ENCODE data around the gene DYTN. TPM values are rescaled to one million over a fixed set of nuclear protein-coding genes. Genes with fewer than 3 reads are reported as not detected.
A peak's percentile ranks its signal among the peaks of the same experiment; 100 is the strongest.

DYTN gene, protein sequence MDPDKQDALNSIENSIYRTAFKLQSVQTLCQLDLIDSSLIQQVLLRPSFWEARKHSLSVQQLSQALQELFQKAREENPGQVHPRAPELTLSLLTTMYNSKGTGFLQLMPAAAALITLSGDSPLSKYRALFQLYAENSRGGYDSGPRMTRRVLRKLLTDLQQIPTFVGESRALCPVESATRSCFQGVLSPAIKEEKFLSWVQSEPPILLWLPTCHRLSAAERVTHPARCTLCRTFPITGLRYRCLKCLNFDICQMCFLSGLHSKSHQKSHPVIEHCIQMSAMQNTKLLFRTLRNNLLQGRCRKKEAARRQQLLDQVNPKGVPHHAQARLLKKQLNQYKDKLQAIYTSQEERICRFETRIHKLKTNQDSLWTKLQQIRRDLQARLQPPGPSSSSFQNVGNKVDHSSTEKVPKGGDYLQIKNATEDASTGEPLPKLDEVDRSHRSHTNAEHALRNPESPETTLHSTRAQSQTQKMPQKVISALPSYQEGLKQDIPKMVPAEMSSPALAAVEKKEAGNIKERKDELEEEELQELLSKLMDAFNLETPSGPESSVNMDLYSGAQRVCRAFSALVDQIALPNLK
- not detected in 2 replicates for total RNA-seq

DNA sequence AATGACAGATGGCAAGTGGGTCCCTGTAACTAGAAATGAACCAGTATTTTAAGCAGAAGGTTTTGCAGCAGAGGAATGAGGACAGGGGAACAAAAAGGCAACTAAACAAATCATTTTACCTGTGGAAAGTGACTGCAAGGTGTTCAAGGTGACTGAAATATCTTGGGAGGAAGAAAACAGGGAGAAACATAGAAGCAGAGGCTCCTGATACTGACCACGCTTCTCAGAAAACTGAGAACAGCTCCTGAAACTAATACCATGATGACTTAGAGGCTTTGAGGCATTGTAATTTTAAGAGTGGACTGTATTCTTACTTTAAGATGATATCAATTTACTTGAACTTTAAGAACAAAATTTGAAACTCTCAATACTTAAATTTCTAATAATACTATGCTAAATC, at the start of gene DYTN:
TSS of gene DYTN (minus strand) at position 101 of the 400 bp plus-strand sequence. CDS start 117 bp downstream, outside the sequence.
- no peak within 1 kb of the TSS for H3K27ac Mint-ChIP-seq
- H3K9me3 Mint-ChIP-seq, result no peaks in the 10 kb centered on the region
- intact Hi-C loops (cut with micrococcal nuclease), result no loop called here
- H3K27me3 Mint-ChIP-seq (ENCODE audit: low read depth), result peaks cover 12% of the 10 kb centered on the region
- H3K4me1 Mint-ChIP-seq (ENCODE audit: low read depth), result peaks cover 2% of the 10 kb centered on the region
- H3K4me3 Mint-ChIP-seq (ENCODE audit: low read depth), result no peak within 1 kb of the TSS
- H3K36me3 Mint-ChIP-seq (ENCODE audit: low read depth), result no peaks in the 10 kb centered on the region
- DNase-seq (ENCODE audit: low spot score), result no peak

DNA sequence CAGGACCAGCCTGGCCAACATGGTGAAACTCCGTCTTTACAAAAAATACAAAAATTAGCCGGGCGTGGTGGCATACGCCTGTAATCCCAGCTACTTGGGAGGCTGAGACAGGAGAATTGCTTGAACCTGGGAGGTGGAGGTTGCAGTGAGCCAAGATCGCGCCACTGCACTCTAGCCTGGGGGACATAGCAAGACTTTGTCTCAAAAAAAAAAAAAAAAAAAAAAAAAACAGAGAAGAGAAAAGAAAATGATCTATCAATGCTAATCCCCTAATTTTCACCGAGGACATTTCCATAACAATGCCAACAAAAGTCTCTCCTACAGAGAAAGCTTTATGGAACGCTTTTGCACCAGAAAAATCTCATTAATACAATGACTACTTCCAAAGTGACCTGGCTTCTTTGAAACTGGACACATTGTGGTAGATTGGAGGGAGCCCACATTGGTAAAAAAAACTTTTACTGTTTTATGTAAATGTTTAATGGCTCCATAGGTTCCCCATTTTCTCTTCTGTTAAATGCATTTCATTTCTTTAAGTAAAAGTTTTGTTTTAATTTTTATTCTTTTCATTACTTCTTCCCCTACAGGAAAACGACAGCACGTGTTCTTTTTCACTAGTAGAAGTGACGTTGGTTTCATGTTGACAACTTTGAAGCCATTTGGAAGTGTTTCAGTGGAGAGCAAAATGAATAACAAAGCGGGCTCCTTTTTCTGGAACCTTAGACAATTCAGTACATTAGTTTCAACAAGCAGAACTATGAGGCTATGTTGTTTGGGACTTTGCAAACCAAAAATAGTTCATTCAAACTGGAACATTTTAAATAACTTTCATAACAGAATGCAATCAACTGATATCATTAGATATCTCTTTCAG, 48.1 kb upstream of the DYTN start:
- Mint-ChIP-seq H3K4me3 (ENCODE audit: low read depth) (peak overlapping the region; percentile 94), H3K36me3 (ENCODE audit: low read depth) (peaks cover 34% of the 10 kb centered on the region), H3K27me3 (ENCODE audit: low read depth) (peaks cover 3% of the 10 kb centered on the region), H3K9me3 (no peaks in the 10 kb centered on the region), H3K27ac (peak overlapping the region; percentile 97), H3K4me1 (ENCODE audit: low read depth) (peaks cover 29% of the 10 kb centered on the region)
- intact Hi-C loops (cut with micrococcal nuclease), result loop anchor here (10.0 kb wide), 3 partner anchors 399 to 1489 kb away; partner anchors contain the start of genes IDH1, INO80D and KLF7
- DNase-seq (ENCODE audit: low spot score), result no peak

DNA sequence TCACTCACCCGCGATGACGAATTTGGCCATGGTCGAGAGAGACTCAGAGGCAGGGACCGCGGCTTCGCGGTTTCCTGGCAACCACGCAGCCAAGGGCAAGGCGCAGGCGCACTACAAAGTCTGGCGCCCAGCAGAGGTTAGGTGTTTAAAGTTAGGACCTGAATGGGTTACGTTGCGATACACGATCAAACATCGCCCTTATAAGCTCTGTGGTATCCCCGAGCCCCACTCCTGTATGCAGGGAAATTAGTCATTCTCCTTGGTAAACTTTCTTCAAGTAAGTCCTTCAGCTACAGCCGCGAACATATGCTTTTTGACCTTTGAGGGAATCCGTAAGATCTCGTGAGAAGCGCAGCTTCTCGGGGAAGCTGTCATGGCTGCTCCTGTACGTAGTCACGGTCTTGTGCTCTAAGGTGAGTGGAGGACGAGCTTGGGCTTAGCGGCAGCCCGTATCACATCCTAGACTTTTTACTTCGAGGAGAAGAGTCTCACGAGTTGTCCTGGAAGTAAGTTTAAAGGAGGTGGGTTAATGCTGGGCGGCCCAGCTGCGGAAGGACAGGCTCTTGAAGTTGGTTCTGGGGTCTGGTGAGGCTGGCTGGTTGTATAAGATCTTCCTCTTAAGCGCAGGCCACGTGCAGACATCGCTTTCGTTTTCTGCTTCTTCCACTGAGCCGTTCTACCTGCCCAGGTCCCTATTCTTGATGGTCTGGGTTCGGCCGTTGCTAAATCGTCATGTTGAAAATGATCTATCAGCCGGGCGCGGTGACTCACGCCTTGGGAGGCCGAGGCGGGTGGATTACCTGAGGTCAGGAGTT, 47.3 kb upstream of the DYTN start, which contains the start of the genes FASTKD2 and MDH1B:
TSS of gene FASTKD2 (plus strand) at position 365 of the 815 bp plus-strand sequence. CDS start 1,088 bp downstream, outside the sequence.
TSS of gene MDH1B (minus strand) at position 87 of the 815 bp plus-strand sequence. CDS start at position 30, 57 bp downstream.
- H3K27me3 Mint-ChIP-seq (ENCODE audit: low read depth), result peaks cover 3% of the 10 kb centered on the region
- H3K4me1 Mint-ChIP-seq (ENCODE audit: low read depth), result peaks cover 29% of the 10 kb centered on the region
- peak within 1 kb of the TSS; percentile 94 for H3K4me3 Mint-ChIP-seq (ENCODE audit: low read depth)
- no peaks in the 10 kb centered on the region for H3K9me3 Mint-ChIP-seq
- peaks cover 26% of the 10 kb centered on the region for H3K36me3 Mint-ChIP-seq (ENCODE audit: low read depth)
- intact Hi-C loops (cut with micrococcal nuclease), result loop anchor here (1.0 to 10.0 kb wide), 5 partner anchors 399 to 1489 kb away; partner anchors contain the start of genes CREB1, IDH1, INO80D and KLF7
- H3K27ac Mint-ChIP-seq, result peak within 1 kb of the TSS; percentile 97
- DNase-seq (ENCODE audit: low spot score), result peak; percentile 80

DNA sequence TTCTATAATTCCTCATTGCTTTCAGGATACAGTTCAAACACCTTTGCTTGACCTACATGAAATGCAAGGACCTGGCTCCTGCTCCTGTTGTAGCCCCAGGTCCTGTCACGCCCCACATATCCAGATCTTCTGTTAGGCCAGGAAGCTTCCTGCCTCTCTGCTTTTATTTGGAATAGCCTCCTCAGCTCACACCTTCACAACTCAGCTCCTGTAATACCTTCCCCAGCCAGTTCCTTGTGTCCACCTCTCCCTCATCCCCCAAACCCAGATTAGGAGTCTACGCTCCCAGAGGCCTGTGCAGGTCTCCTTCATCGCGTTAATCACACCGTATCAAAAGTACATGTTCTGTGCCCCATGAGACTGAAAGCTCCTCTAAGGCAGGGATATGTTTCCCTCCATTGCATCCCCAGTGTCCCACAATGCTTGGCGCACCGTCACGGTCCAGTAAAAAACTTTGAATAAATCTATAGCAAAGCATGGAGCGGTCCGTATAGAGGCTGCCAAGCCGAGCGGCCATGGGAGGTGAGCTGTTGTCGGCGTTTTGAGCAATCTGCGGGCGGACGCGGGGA, 46.6 kb upstream of the DYTN start:
- no peaks in the 10 kb centered on the region for H3K9me3 Mint-ChIP-seq
- H3K27me3 Mint-ChIP-seq (ENCODE audit: low read depth), result peaks cover 3% of the 10 kb centered on the region
- DNase-seq (ENCODE audit: low spot score), result no peak
- H3K36me3 Mint-ChIP-seq (ENCODE audit: low read depth), result peaks cover 21% of the 10 kb centered on the region
- intact Hi-C loops (cut with micrococcal nuclease), result loop anchor here (1.0 to 10.0 kb wide), 5 partner anchors 400 to 1490 kb away; partner anchors contain the start of genes CREB1, IDH1, INO80D and KLF7
- peak overlapping the region; percentile 97 for H3K27ac Mint-ChIP-seq
- peak overlapping the region; percentile 94 for H3K4me3 Mint-ChIP-seq (ENCODE audit: low read depth)
- peaks cover 27% of the 10 kb centered on the region for H3K4me1 Mint-ChIP-seq (ENCODE audit: low read depth)

DNA sequence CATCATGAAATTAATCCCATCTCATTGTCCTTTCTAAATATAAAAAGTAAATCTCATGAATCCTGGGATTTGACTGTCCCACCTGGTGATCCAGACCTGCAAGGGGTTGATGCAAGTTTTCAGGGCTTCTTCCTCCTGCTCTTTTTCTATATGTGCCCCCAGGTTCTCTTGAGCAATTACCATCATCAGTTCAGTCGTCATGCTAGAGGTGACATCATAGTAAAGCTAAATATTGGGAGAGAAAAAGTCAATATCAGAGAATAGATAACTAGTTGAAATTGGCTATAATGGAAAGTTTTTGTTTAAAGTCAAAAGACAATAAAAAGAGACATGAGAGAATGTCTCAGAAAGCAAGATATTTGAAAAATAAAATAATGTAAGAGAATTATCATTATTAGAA, 38.6 kb upstream of the DYTN start:
- Mint-ChIP-seq H3K27ac (no peak overlapping the region), H3K9me3 (no peaks in the 10 kb centered on the region)

DNA sequence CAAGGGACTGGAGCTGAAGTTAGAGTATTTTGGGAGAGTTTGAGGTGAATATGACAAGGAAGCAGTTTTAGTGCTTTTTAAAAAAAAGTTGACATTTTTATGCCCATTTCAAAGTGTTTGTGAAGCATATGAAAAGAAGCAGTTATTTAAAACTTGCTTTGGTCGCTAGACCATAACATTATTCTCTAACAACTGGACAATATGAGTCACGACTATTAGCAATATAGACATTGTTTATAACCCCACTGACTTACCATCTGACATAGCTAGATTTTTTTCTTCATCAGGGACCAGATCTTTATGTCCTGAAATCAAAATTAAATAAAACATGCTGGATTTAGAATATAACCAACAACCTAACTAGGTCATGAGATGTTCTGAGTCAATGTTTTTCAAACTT, 22.6 kb upstream of the DYTN start:
- Mint-ChIP-seq H3K36me3 (ENCODE audit: low read depth) (no peaks in the 10 kb centered on the region), H3K27me3 (ENCODE audit: low read depth) (no peaks in the 10 kb centered on the region), H3K9me3 (no peaks in the 10 kb centered on the region), H3K4me3 (ENCODE audit: low read depth) (no peak overlapping the region), H3K4me1 (ENCODE audit: low read depth) (no peaks in the 10 kb centered on the region), H3K27ac (no peak overlapping the region)
- DNase-seq (ENCODE audit: low spot score), result no peak
- intact Hi-C loops (cut with micrococcal nuclease), result no loop called here

More for the DNA sequence above, 38.6 kb upstream of the DYTN start:
- no peaks in the 10 kb centered on the region for H3K4me1 Mint-ChIP-seq (ENCODE audit: low read depth)
- H3K36me3 Mint-ChIP-seq (ENCODE audit: low read depth), result no peaks in the 10 kb centered on the region
- H3K27me3 Mint-ChIP-seq (ENCODE audit: low read depth), result peaks cover 13% of the 10 kb centered on the region
- H3K4me3 Mint-ChIP-seq (ENCODE audit: low read depth), result no peak overlapping the region
- intact Hi-C loops (cut with micrococcal nuclease), result no loop called here
- no peak for DNase-seq (ENCODE audit: low spot score)

DNA sequence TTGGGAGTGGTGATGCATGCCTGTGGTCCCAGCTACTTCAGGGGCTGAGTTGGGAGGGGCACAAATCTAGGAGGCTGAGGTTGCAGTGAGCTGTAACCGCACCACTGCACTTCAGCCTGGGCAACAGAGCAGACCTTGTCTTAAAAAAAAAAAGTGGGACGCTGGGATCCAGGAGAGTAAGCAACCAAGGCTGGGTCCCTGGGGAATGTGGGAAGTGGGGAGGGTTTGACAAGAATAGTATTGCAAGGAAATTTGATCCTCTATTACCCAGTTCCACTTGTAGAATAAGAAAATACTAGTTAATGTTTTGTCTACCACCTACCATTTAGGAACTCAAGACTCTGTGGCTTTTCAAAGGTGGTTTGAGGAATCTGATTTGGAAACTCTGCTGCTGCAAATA, 21.1 kb upstream of the DYTN start:
- no peak for DNase-seq (ENCODE audit: low spot score)
- Mint-ChIP-seq H3K27me3 (ENCODE audit: low read depth) (no peaks in the 10 kb centered on the region), H3K36me3 (ENCODE audit: low read depth) (no peaks in the 10 kb centered on the region), H3K4me1 (ENCODE audit: low read depth) (no peaks in the 10 kb centered on the region), H3K9me3 (no peaks in the 10 kb centered on the region), H3K4me3 (ENCODE audit: low read depth) (no peak overlapping the region), H3K27ac (no peak overlapping the region)
- intact Hi-C loops (cut with micrococcal nuclease), result no loop called here

DNA sequence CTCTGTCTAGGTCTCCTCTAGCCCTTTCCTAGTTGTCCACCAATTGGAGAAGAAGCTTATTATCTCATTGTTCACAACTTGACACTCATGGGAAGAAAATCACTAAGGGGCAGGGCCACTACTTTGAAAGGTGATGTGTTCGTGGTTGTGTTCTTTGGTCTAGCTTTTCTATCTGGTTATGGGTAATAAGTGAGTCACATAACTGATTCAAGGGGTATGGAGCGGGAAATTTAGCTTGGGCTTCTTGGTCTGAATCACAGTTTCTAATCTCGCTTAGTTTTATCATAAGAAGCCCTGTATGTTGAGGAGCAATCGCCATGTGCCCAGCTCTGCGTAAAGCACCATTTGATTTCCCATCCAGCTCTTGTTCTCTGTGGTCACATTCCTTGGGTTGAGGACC, 18.7 kb upstream of the DYTN start:
- Mint-ChIP-seq H3K4me3 (ENCODE audit: low read depth) (no peak overlapping the region), H3K36me3 (ENCODE audit: low read depth) (no peaks in the 10 kb centered on the region), H3K27me3 (ENCODE audit: low read depth) (peaks cover 5% of the 10 kb centered on the region), H3K4me1 (ENCODE audit: low read depth) (no peaks in the 10 kb centered on the region), H3K27ac (no peak overlapping the region), H3K9me3 (no peaks in the 10 kb centered on the region)
- no peak for DNase-seq (ENCODE audit: low spot score)
- intact Hi-C loops (cut with micrococcal nuclease), result no loop called here

DNA sequence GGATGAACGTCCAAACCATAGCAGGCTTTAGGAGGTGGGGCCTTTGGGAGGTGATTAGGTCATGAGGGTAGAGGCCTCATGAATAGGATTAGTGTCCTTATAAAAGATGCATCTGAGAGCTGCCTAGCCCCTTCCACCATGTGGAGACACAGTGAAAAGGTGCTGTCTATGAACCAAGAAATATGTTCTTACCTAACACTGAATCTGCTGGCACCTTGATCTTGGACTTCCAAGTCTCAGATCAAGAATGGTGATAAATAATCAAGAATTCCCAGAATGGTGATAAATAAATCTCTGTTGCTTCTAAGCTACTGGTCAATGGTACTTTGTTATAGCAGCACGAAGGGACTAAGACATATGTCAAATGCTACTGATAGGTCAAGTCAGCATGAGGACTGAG, 15.1 kb upstream of the DYTN start:
- no peaks in the 10 kb centered on the region for H3K9me3 Mint-ChIP-seq
- H3K4me3 Mint-ChIP-seq (ENCODE audit: low read depth), result no peak overlapping the region
- no peak for DNase-seq (ENCODE audit: low spot score)
- H3K36me3 Mint-ChIP-seq (ENCODE audit: low read depth), result no peaks in the 10 kb centered on the region
- H3K27ac Mint-ChIP-seq, result no peak overlapping the region
- H3K4me1 Mint-ChIP-seq (ENCODE audit: low read depth), result peaks cover 1% of the 10 kb centered on the region
- intact Hi-C loops (cut with micrococcal nuclease), result no loop called here
- peaks cover 5% of the 10 kb centered on the region for H3K27me3 Mint-ChIP-seq (ENCODE audit: low read depth)

DNA sequence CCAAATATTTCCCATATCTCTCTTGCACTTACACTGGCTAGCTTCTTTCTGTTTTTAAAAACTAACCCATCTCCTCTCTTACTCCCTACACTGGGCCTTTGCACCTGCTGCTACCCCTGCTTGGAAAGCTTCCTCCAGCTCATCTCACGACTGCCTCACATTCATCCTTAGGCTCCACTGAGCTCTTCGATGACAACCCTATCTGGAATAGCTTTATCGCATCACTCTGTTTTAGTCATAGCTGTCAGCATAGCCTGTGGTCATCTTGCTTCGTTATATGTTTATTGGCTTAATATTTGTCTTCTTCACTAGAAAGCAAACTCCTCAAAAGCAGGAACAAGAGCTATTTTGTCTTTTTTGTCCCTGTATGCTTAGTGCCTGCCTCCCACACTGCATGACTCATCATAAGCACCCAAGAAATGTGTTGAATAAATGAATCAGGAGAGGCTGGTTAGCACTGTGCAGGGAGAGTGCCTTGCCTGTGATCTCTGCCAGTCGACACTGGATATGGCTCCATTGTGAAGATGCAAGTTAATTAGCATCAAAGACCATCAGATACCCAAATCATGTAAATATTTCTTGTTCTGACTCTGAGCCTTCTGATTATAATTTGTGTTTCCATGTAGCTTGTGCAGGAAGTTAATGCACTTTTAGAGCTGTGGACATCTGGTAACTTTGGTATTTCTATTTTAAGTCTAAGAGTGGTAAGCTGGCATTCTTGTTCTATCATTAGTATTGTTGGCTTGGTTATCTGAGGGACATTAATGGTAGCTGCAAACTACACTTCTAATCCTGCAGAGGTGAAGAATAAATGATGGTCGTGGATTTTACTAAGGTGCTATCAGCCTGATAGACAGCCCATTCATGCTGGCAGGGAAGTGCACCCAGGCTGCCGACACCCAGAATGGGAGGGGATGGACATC, 10.3 kb upstream of the DYTN start:
- intact Hi-C loops (cut with micrococcal nuclease), result no loop called here
- no peak for DNase-seq (ENCODE audit: low spot score)
- no peaks in the 10 kb centered on the region for H3K36me3 Mint-ChIP-seq (ENCODE audit: low read depth)
- H3K4me3 Mint-ChIP-seq (ENCODE audit: low read depth), result no peak overlapping the region
- H3K9me3 Mint-ChIP-seq, result no peaks in the 10 kb centered on the region
- peaks cover 4% of the 10 kb centered on the region for H3K4me1 Mint-ChIP-seq (ENCODE audit: low read depth)
- peaks cover 12% of the 10 kb centered on the region for H3K27me3 Mint-ChIP-seq (ENCODE audit: low read depth)
- no peak overlapping the region for H3K27ac Mint-ChIP-seq

DNA sequence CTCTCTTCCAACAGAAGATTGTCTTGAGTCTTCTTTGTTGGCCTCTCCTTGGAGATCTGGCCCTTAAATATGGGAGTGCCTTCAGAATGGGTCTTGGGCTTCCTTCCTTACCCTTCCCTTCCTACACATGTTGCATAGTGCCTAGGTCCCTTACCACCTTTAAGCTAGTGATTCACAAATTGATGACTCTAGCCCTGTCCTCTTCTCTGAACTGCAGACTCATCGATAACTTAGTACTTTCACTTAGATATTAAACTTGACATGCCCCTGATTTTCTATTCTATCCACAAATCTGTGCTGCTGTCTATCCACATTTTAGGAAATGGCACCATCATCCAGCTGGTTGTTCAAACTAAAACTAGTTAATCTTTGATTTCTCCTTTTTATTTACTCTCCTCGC, 9.1 kb upstream of the DYTN start:
- Mint-ChIP-seq H3K9me3 (no peaks in the 10 kb centered on the region), H3K4me3 (ENCODE audit: low read depth) (no peak overlapping the region), H3K36me3 (ENCODE audit: low read depth) (no peaks in the 10 kb centered on the region), H3K27ac (no peak overlapping the region), H3K4me1 (ENCODE audit: low read depth) (peaks cover 4% of the 10 kb centered on the region), H3K27me3 (ENCODE audit: low read depth) (peaks cover 10% of the 10 kb centered on the region)
- DNase-seq (ENCODE audit: low spot score), result no peak
- intact Hi-C loops (cut with micrococcal nuclease), result no loop called here
